ENCODE measurements around the gene POTEH.
"Not testable (repeated sequence)": the region's sequence is repeated elsewhere in the genome, so short reads cannot be mapped to it uniquely, and the experiment has no call there.

Gene POTEH

DNA sequence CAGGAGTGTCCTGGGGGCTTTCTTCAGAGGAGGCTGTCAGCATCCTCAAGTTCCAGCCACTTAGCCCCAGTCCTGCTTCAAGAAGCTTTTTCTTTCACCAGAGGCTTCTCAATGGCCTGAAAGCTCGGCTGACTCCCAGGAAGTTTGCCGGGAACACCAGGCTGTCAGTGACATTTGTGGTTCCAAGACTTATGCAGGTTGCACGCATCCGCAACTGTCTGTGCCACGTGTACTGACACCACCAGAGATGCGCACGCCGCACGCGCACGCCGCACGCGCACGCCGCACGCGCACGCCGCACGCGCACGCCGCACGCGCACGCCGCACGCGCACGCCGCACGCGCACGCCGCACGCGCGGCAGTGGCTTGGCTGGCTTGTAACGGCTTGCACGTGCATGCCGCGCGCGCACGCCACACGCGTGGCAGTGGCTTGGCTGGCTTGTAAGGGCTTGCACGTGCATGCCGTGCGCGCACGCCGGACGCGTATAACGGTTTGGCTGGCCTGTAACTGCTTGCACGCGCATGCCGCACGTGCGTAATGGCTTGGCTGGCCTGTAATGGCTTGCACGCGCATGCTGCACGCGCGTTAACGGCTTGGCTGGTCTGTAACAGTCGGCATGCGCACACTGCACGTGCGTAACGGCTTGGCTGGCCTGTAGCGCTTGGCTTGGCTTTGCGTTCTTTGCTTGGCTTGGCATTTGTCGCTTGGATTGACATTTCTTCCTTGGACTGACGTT, 646 bp upstream of the POTEH start:
- H3K9me3 Mint-ChIP-seq, CTCF ChIA-PET, H3K27me3 Mint-ChIP-seq, H3K27ac Mint-ChIP-seq, H3K4me3 Mint-ChIP-seq, DNase-seq, H3K4me1 Mint-ChIP-seq, H3K36me3 Mint-ChIP-seq: not testable (repeated sequence)

DNA sequence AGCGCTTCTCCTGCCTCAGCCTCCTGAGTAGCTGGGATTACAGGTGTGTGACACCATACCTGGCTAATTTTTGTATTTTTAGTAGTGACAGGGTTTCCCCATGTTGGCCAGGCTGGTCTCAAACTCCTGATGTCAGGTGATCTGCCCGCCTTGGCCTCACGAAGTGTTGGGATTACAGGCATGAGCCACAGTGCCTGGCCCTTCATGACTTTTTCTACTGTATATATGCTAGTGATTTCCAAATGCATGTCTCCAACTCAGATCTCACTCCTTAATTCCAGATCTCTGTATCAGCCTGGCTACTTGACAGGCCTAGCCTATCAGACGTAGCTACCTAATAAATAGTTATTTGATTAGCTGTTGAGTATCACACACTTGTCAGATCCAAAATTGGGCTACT, 23.8 kb downstream of the POTEH start:
- H3K27ac Mint-ChIP-seq, H3K4me1 Mint-ChIP-seq, H3K27me3 Mint-ChIP-seq, H3K4me3 Mint-ChIP-seq, CTCF ChIA-PET, H3K9me3 Mint-ChIP-seq, DNase-seq, H3K36me3 Mint-ChIP-seq: not testable (repeated sequence)

DNA sequence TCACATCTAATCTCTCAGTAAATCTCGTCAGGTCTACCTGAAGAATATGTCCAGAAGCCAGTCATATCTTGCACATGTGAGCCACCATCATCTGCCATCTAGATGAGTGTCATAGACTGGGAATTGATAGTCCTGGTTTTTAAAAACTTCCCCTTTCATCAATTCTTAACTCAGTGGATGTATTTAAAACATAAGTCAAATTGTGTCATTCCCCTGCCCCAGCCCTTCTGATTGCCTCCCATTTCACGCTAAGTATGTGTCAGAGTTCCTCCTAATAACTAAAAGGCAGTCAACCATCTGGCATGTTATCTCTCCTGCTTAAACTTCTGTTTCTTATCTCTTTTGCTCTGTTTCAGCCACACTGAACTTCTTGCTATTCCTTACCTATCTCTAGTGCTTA, 24.3 kb downstream of the POTEH start:
- H3K36me3 Mint-ChIP-seq, H3K27me3 Mint-ChIP-seq, H3K9me3 Mint-ChIP-seq, H3K4me1 Mint-ChIP-seq, CTCF ChIA-PET, H3K27ac Mint-ChIP-seq, H3K4me3 Mint-ChIP-seq, DNase-seq: not testable (repeated sequence)

DNA sequence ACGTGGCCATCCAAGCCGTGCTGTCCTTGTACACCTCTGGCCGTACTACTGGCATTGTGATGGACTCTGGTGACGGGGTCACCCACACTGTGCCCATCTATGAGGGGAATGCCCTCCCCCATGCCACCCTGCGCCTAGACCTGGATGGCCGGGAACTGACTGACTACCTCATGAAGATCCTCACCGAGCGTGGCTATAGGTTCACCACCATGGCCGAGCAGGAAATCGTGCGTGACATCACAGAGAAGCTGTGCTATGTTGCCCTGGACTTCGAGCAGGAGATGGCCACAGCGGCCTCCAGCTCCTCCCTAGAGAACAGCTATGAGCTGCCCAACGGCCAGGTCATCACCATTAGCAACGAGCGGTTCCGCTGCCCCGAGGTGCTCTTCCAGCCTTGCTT, 32.1 kb downstream of the POTEH start:
- H3K9me3 Mint-ChIP-seq, H3K4me3 Mint-ChIP-seq, H3K36me3 Mint-ChIP-seq, H3K27ac Mint-ChIP-seq, DNase-seq, H3K4me1 Mint-ChIP-seq, H3K27me3 Mint-ChIP-seq, CTCF ChIA-PET: not testable (repeated sequence)

DNA sequence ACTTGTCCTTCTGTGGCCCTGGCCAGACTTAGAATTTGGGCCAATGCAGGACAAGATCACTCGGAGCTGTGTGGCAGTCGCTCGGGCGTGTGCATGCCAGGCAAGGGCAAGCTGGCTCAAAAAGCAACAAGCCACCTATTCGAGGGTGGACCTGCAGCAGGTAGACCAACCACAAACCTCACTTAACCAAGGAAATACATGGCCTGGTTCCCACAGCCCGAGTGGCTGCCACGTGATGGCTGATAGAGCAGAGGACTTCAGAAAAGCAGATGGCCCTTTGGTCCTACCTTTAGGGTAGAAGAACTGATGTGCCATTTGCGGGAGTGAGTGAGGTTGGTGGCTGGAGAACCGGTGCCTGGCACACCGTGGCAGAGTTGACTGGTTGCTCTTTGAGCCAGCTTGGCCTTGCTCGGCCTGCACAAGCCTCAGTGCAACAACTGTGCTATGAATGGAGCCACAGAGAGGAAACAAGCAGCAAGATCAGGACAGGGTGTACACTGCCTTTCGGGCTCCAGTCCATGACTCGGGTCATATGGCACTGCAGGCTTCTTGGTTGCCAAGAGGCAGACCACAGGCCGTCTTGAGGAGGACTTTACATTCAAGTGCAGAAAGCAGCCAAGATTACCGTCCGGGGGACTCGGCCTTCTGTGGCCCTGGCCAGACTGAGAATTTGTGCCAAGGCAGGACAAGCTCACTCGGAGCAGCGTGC, 39.5 kb downstream of the POTEH start:
- H3K4me1 Mint-ChIP-seq, CTCF ChIA-PET: not testable (repeated sequence)

DNA sequence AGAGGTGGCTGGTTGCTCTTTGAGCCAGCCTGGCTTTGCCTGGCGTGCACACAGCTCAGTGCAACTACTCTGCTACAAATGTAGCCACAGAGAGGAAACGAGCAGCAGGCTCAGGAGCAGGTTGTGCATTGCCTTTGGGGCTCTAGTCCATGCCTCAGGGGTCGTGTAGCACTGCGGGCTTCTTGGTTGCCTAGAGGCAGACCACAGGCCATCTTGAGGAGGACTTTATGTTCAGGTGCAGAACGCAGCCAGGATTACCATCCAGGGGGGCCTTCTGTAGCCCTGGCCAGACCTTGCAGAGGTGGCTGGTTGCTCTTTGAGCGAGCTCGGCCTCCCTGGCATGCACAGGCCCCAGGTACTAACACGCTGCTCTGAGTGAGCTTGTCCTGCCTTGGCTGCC, 41.2 kb downstream of the POTEH start:
- H3K9me3 Mint-ChIP-seq, H3K27ac Mint-ChIP-seq, H3K4me3 Mint-ChIP-seq, H3K36me3 Mint-ChIP-seq, H3K4me1 Mint-ChIP-seq, CTCF ChIA-PET, H3K27me3 Mint-ChIP-seq, DNase-seq: not testable (repeated sequence)

More for the DNA sequence above, 39.5 kb downstream of the POTEH start:
- not testable (repeated sequence) for H3K27ac Mint-ChIP-seq, DNase-seq, H3K4me3 Mint-ChIP-seq, H3K9me3 Mint-ChIP-seq, H3K27me3 Mint-ChIP-seq, H3K36me3 Mint-ChIP-seq

DNA sequence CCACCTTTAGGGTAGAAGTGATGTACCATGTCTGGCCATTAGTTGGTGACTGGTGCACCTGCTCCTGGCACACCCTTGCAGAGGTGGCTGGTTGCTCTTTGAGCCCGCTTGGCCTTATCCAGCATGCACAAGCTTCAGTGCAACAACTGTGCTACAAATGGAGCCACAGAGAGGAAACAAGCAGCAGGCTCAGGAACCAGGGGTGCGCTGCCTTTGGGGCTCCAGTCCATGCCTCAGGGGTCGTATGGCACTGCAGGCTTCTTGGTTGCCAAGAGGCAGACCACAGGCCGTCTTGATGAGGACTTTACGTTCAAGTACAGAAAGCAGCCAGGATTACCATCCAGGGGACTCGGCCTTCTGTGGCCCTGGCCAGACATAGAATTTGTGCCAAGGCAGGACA, 44.6 kb downstream of the POTEH start:
- DNase-seq, H3K9me3 Mint-ChIP-seq, CTCF ChIA-PET, H3K27ac Mint-ChIP-seq, H3K4me3 Mint-ChIP-seq, H3K27me3 Mint-ChIP-seq, H3K36me3 Mint-ChIP-seq, H3K4me1 Mint-ChIP-seq: not testable (repeated sequence)

DNA sequence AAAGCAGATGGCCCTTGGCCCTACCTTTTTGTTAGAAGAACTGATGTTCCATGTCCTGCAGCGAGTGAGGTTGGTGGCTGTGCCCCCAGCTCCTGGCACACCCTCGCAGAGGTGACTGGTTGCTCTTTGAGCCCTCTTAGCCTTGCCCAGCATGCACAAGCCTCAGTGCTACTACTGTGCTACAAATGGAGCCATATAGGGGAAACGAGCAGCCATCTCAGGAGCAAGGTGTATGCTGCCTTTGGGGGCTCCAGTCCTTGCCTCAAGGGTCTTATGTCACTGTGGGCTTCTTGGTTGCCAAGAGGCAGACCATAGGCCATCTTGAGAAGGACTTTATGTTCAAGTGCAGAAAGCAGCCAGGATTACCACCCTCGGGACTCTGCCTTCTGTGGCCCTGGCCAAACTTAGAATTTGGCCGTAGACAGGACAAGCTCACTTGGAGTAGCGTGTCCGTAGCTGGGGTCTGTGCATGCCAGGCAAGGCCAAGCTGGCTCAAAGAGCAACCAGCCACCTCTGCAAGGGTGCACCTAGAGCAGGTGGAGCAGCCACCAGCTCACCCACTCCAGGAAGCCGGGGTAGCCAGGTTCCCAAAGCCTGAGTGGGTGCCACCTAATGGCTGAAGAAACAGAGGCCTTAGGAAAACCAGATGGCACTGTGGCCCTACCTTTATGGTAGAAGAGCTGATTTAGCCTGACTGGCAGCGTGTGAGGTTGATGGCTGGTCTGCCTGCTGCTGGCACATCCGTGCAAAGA, 48.5 kb downstream of the POTEH start:
- CTCF ChIA-PET = not testable (repeated sequence)

DNA sequence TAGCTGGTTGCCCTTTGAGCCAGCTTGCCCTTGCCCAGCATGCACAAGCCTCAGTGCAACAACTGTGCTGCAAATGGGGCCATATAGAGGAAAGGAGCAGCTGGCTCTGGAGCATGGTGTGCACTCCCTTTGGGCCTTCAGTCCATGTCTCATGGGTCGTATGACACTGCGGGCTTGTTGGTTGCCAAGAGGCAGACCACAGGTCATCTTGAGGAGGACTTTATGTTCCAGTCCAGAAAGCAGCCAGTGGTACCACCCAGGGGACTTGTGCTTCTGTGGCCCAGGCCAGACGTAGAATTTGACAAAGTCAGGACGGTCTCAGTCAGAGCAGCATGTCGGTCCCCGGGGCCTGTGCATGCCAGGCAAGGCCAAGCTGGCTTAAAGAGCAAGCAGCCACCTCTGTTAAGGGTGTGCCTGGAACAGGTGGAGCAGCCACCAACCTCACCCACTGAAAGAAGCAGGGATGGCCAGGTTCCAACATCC, 49.1 kb downstream of the POTEH start:
- DNase-seq, H3K4me1 Mint-ChIP-seq, H3K27me3 Mint-ChIP-seq, CTCF ChIA-PET, H3K27ac Mint-ChIP-seq, H3K36me3 Mint-ChIP-seq, H3K9me3 Mint-ChIP-seq, H3K4me3 Mint-ChIP-seq: not testable (repeated sequence)

More for the DNA sequence above, 48.5 kb downstream of the POTEH start:
- not testable (repeated sequence) for H3K9me3 Mint-ChIP-seq, H3K36me3 Mint-ChIP-seq, H3K27ac Mint-ChIP-seq, H3K4me3 Mint-ChIP-seq, DNase-seq, H3K27me3 Mint-ChIP-seq, H3K4me1 Mint-ChIP-seq

DNA sequence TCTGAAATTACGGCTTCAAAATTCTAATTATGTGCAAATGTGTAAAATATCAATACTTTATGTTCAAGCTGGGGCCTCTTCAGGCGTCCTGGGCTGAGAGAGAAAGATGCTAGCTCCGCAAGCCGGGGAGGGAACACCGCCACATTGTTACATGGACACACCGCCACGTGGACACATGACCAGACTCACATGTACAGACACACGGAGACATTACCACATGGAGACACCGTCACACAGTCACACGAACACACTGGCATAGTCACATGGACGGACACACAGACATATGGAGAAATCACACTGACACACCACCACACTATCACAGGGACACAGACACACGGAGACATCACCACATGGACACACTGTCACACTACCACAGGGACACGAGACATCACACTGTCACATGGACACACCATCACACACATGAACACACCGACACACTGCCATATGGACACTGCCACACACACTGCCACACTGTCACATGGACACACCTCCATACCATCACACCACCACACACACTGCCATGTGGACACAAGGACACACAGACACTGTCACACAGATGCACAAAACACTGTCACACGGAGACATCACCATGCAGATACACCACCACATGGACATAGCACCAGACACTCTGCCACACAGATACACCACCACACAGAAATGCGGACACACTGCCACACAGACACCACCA, 58.0 kb downstream of the POTEH start:
- H3K27me3 Mint-ChIP-seq, H3K4me3 Mint-ChIP-seq, H3K9me3 Mint-ChIP-seq, H3K36me3 Mint-ChIP-seq, H3K4me1 Mint-ChIP-seq, DNase-seq, H3K27ac Mint-ChIP-seq, CTCF ChIA-PET: not testable (repeated sequence)

DNA sequence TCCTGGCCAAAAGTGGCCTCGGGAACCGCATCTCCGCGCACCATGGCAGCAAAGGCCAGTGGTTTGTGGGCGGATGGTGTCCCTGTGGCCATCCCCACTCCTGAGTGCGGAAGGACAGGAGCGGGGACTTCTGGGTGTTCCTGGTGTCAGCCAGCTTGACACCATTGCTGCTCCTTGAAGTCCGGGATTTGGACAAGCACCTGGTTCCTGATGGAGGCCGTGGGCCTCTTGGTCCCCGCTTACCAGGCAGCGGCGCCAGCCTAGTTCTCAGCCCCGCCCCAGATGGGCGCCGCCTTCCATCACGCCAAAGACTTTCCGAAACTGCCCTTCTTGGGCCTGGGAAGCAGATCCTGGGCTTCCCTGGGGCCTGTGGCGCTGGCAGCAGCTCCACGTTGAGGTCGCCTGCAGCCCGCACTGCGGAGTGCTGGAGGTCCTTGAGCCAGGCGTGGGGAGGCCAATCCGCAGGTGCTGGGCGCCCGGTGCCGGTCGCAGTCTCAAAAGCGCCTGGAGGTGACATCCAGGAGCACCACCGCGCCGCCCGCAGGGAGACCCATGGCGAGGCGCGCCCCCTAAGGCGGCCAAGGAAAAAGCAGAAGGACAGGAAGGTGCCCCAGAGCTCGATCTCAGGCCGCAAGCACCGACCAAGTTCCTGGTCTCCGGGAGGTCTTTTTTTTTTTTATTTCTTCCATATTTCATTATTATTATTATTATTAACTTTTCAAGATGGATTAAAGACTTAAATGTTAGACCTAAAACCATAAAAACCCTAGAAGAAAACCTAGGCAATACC, 59.5 kb downstream of the POTEH start:
- H3K4me1 Mint-ChIP-seq, H3K9me3 Mint-ChIP-seq, H3K36me3 Mint-ChIP-seq, H3K27ac Mint-ChIP-seq, H3K4me3 Mint-ChIP-seq, H3K27me3 Mint-ChIP-seq, CTCF ChIA-PET, DNase-seq: not testable (repeated sequence)

DNA sequence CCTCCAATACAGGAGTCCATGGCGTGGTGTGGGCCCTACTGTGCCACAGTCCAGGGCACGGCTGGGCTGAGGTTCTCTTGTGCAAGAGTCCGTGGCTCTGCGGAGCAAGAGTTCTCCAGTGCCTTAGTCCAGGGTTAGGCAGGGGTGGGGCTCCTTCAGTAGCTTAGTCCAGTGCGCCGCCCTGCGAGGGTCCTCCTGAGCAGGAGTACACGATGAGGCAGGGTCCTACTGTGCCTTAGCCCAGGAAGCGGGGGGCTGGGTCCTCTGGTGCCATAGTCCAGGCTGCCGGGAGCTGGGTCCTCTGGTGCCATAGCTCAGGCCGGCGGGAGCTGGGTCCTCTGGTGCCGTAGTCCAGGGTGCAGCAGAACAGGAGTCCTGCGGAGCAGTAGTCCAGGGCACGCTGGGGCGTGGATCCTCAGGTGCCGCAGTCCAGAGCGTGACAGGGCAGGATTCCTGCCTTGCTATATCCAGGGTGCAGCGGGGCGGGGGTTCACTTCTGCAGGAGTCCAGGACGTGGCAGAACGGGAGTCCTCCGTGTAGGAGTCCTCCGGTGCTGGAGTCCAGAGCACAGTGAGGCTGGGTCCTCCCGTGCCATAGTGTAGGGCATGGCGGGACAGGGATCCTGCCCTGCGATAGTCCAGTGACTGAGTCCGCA, 69.7 kb downstream of the POTEH start:
- H3K9me3 Mint-ChIP-seq, CTCF ChIA-PET, H3K4me1 Mint-ChIP-seq, H3K4me3 Mint-ChIP-seq, H3K36me3 Mint-ChIP-seq, DNase-seq, H3K27me3 Mint-ChIP-seq, H3K27ac Mint-ChIP-seq: not testable (repeated sequence)

DNA sequence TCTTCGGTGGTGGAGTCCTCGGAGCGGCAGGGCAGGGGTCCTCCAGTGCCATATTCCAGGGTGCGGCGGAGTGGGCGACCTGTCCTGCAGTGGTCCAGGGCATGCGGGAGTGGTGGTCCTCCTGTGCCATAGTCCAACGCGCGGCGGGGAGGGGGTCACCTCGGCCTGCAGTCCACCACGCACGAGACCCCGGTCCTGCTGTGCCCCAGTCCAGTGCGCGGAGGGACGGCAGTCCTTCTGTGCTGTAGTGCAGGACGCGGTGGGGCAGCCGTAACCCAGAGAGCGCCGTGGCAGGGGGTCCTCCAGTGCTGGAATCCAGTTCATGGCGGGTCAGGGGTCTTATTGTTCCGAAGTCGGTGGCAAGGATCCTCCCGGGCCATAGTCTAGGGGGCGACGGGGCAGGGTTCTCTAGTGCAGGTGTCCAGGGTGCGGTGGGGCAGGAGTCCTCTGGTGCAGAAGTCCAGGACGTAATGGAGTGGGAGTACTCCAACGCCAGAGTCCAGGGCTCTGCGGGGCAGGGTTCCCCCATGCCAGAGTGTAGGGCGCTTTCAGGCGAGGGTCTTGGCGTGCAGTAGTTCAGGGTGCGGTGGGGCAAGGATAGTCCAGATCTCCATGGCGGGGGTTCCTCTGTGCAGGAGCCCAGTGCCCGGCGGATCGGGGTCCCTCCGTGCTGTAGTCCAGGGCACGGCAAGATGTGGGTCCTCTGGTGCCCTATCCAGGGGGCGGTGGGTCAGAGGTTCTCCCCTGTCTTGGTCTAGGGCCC, 70.7 kb downstream of the POTEH start:
- CTCF ChIA-PET, H3K4me1 Mint-ChIP-seq, H3K9me3 Mint-ChIP-seq, H3K36me3 Mint-ChIP-seq, H3K27me3 Mint-ChIP-seq, H3K4me3 Mint-ChIP-seq, H3K27ac Mint-ChIP-seq, DNase-seq: not testable (repeated sequence)

All from activated naive CD4-positive, alpha-beta T cell treated with anti-CD3 and anti-CD28 coated beads, Interleukin-2, amount 10 ng/mL, durations not matched to agents 7 days and 5 days (primary cell).